Progenitor cell of endocrine pancreas (in vitro differentiated cells): ENCODE measurements around the gene NCOA7. TPM values are rescaled to one million over a fixed set of nuclear protein-coding genes. Genes with fewer than 3 reads are reported as not detected.

Experiments
- DNase-seq: peaks from one replicate; pipeline ENCODE4 v3.0.0; 2021; ENCODE audit warnings: low spot score; ENCODE audit not compliant: unreplicated experiment
- H3K27ac Mint-ChIP-seq: 2 replicates; pipeline ENCODE4 v1.8.0; 2021; ENCODE audit warnings: mild to moderate bottlenecking, moderate library complexity, mixed read lengths
- H3K27me3 Mint-ChIP-seq: 2 replicates; pipeline ENCODE4 v1.8.0; 2021; ENCODE audit warnings: mixed read lengths
- H3K36me3 Mint-ChIP-seq: 2 replicates; pipeline ENCODE4 v1.8.0; 2022; ENCODE audit warnings: mixed read lengths; ENCODE audit not compliant: insufficient read depth
- H3K4me1 Mint-ChIP-seq: 2 replicates; pipeline ENCODE4 v1.8.0; 2021; ENCODE audit warnings: low read depth, mixed read lengths
- H3K4me3 Mint-ChIP-seq: 2 replicates; pipeline ENCODE4 v1.8.0; 2021; ENCODE audit warnings: low read depth, mild to moderate bottlenecking, moderate library complexity, mixed read lengths
- H3K9me3 Mint-ChIP-seq: 2 replicates; pipeline ENCODE4 v1.8.0; 2021; ENCODE audit warnings: low read depth, mixed read lengths
- total RNA-seq: library from RNA; stranded (reverse); gene quantifications from 2 replicates; pipeline ENCODE4 v1.2.1, GENCODE V29; 2021
- TF ChIP-seq, protein P1 (sequence below): fragments of 200-600 bp; sonication (generic); IDR thresholded peaks from one replicate; pipeline ENCODE4 v1.5.0; 2021; ENCODE audit warnings: antibody characterized with exemption, mild to moderate bottlenecking; ENCODE audit not compliant: unreplicated experiment

The NCOA7 gene
- total RNA-seq, 1 donor from 2014 or later = 18.0 TPM

DNA sequence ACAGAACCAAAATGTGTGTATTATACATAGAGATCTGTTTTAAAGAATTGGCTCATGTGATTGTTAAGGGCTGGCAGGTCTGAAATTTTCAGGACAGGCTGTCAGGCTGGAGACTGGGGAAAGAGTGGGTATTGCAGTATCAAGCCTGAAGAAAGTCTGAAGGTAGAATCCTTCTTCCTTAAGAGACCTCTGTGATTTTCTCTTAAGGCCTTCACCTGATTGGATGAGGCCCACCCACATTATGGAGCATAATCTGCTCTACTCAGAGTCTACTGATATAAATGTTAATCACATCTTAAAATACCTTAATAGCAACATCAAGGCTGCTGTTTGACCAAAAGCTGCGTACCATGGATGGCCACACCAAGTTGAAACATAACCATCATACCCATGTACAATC is 122.4 kb downstream of the NCOA7 start:
- Mint-ChIP-seq H3K4me3 (no peak overlapping the region), H3K4me1 (peaks cover 5% of the 10 kb centered on the region), H3K27ac (no peak overlapping the region), H3K9me3 (no peaks in the 10 kb centered on the region), H3K27me3 (no peaks in the 10 kb centered on the region), H3K36me3 (peaks cover 8% of the 10 kb centered on the region)
- TF ChIP-seq, protein P1, sequence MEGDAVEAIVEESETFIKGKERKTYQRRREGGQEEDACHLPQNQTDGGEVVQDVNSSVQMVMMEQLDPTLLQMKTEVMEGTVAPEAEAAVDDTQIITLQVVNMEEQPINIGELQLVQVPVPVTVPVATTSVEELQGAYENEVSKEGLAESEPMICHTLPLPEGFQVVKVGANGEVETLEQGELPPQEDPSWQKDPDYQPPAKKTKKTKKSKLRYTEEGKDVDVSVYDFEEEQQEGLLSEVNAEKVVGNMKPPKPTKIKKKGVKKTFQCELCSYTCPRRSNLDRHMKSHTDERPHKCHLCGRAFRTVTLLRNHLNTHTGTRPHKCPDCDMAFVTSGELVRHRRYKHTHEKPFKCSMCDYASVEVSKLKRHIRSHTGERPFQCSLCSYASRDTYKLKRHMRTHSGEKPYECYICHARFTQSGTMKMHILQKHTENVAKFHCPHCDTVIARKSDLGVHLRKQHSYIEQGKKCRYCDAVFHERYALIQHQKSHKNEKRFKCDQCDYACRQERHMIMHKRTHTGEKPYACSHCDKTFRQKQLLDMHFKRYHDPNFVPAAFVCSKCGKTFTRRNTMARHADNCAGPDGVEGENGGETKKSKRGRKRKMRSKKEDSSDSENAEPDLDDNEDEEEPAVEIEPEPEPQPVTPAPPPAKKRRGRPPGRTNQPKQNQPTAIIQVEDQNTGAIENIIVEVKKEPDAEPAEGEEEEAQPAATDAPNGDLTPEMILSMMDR = no peak
- no peak for DNase-seq

DNA sequence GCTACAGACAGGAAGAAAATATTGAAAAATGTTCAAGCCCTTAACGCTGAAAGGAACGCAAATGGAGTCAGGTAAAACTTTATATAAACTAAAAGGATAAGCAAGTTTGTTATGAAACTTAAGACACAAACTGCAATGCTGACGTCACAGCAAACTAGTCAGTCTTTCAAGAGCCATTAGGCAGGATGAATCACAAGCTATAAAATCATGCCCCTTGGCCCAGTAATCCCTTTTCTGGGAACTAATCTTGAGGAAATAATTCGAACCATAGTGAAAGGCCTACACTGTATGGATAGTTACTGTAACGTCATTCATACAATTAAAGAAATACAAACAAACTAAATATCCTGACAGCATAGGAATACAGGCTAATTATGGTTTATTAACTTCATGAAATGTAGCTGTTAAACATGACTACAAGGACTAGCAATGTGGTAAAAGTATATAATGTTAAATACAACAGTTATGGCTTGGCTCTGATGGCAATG is 123.1 kb downstream of the NCOA7 start:
- Mint-ChIP-seq H3K36me3 (peaks cover 8% of the 10 kb centered on the region), H3K9me3 (no peaks in the 10 kb centered on the region), H3K4me1 (peaks cover 9% of the 10 kb centered on the region), H3K4me3 (no peak overlapping the region), H3K27me3 (no peaks in the 10 kb centered on the region), H3K27ac (no peak overlapping the region)
- TF ChIP-seq, protein P1 = no peak
- DNase-seq = no peak

DNA sequence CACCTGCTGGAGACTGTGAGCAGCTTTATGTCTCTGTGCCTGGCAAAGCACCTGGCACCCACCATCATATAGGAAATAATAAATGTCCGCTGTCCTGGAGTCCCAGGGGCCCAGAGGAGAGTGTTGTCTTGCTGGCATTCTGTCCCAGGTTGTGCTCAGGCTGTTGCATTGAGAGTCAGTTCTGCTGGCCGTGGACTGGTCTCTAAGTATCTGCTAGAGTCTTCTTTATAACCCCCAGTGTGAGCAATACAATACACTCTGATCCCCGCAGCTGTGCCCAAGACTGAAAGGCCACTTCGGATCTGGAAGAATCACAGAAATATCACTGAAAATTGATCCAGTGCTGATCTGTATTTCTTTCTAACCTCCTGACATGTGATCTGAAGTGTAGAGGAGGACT is 127.5 kb downstream of the NCOA7 start:
- TF ChIP-seq, protein P1 = no peak
- no peaks in the 10 kb centered on the region for H3K27me3 Mint-ChIP-seq
- H3K9me3 Mint-ChIP-seq = no peaks in the 10 kb centered on the region
- peaks cover 12% of the 10 kb centered on the region for H3K36me3 Mint-ChIP-seq
- H3K27ac Mint-ChIP-seq = no peak overlapping the region
- peaks cover 12% of the 10 kb centered on the region for H3K4me1 Mint-ChIP-seq
- no peak for DNase-seq
- H3K4me3 Mint-ChIP-seq = no peak overlapping the region

DNA sequence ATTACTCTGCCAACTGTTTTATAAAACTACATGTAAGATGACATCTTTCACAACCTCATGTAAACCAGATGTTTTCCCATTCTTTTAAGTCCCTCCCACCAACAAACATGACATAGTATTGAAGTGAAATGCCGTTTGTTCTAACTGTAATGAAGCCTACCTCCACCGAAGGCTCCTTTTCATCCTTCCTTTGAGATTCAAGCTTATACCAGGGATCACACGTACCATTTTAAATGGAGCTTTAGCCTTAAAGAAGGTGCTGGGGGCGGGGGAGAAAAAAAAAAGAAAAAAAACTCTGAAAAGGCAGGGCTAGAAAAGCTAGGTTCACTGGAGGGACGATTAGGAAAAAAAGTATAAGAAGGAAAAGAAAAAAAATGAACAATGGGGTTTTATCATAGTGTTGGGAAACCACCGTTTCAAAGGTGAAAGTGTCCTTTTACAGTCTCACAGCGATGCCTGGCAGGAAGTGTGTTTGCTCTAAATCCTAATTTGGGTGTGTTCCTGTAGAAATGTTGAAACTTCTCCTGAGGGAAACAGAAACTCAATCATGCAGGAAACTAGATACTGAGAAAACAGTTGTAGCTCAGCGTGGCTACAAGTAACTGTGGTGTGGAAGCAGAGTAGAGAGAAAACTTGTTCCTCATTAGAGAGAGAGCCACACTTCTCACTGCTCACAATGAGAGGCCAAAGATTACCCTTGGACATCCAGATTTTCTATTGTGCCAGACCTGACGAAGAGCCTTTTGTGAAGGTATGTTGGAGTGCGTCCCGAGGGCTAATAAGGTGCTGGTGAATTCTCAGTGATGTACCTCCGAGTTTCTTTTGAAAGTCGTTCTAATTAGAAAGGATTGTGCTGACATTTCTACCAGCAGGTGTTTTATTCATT is 128.2 kb downstream of the NCOA7 start:
- H3K4me1 Mint-ChIP-seq = peaks cover 12% of the 10 kb centered on the region
- peaks cover 14% of the 10 kb centered on the region for H3K36me3 Mint-ChIP-seq
- no peaks in the 10 kb centered on the region for H3K9me3 Mint-ChIP-seq
- H3K4me3 Mint-ChIP-seq = peak overlapping the region; percentile 23
- DNase-seq = no peak
- TF ChIP-seq, protein P1 = no peak
- H3K27ac Mint-ChIP-seq = peak overlapping the region; percentile 88
- H3K27me3 Mint-ChIP-seq = no peaks in the 10 kb centered on the region

DNA sequence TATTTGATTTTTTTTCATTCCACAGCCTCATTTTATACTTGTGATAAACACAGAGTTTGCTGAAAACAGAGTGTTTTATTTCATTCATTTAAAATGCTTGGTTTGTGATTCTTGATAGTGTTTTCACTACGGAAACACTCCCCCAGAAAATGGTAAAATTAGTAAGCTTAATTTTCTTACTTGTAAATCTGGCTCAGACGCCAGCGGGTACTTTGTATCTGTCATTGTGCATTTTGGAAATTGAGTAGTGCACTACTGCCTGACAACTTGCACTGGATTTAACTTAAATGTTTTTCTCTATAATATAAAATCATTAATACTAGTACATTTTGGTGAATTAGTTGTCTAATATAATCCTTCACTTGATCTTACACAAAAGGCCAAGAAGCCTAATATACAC is 128.9 kb downstream of the NCOA7 start:
- Mint-ChIP-seq H3K27me3 (no peaks in the 10 kb centered on the region), H3K27ac (no peak overlapping the region), H3K4me3 (no peak overlapping the region), H3K9me3 (no peaks in the 10 kb centered on the region), H3K36me3 (peaks cover 14% of the 10 kb centered on the region), H3K4me1 (peaks cover 12% of the 10 kb centered on the region)
- DNase-seq = no peak
- TF ChIP-seq, protein P1 = no peak
